Activated CD4-positive, alpha-beta T cell treated with anti-CD3 and anti-CD28 coated beads for 24 hours (primary cell): ENCODE data around the gene HPCAL1.
"Not testable (repeated sequence)": the region's sequence is repeated elsewhere in the genome, so short reads cannot be mapped to it uniquely, and the experiment has no call there.

Experiments
- DNase-seq, 2 donors: peaks; one replicate each; pipeline ENCODE4 v3.0.0-alpha.2; 2020; ENCODE audit warnings: low read depth in 2 of 2

The HPCAL1 gene

GRCh38 chr2:10285191-10285555, 17.5 kb upstream of the HPCAL1 start:
- no peak for DNase-seq

- no peak for DNase-seq
Observed at GRCh38 chr2:10285556-10286198, 17.0 kb upstream of the HPCAL1 start.

- DNase-seq, result no peak
Observed at GRCh38 chr2:10286216-10287037, 16.3 kb upstream of the HPCAL1 start.

- DNase-seq, result no peak
Observed at GRCh38 chr2:10287761-10288160, 14.9 kb upstream of the HPCAL1 start.

- DNase-seq, result no peak
Observed at GRCh38 chr2:10288606-10289005, 14.1 kb upstream of the HPCAL1 start.

- DNase-seq, result no peak
Observed at GRCh38 chr2:10289352-10289751, 13.4 kb upstream of the HPCAL1 start.

- no peak for DNase-seq
Observed at GRCh38 chr2:10289891-10290290, 12.8 kb upstream of the HPCAL1 start.

- not testable (repeated sequence) for DNase-seq
Observed at GRCh38 chr2:10291376-10291775, 11.3 kb upstream of the HPCAL1 start.

- DNase-seq, result no peak
Observed at GRCh38 chr2:10292033-10292432, 10.7 kb upstream of the HPCAL1 start.

GRCh38 chr2:10293603-10294002, 9.1 kb upstream of the HPCAL1 start:
- no peak for DNase-seq

GRCh38 chr2:10294077-10294476, 8.6 kb upstream of the HPCAL1 start:
- DNase-seq, result no peak

GRCh38 chr2:10295649-10296048, 7.1 kb upstream of the HPCAL1 start:
- not testable (repeated sequence) for DNase-seq

- DNase-seq, result no peak
Observed at GRCh38 chr2:10296142-10296541, 6.6 kb upstream of the HPCAL1 start.

GRCh38 chr2:10297191-10297830, 5.4 kb upstream of the HPCAL1 start:
- DNase-seq, result no peak

- DNase-seq, result peak in 1 of 2 donors; percentile 50
Observed at GRCh38 chr2:10297959-10298531, 4.7 kb upstream of the HPCAL1 start.

GRCh38 chr2:10298777-10299176, 3.9 kb upstream of the HPCAL1 start:
- not testable (repeated sequence) for DNase-seq

GRCh38 chr2:10300328-10300920, 2.3 kb upstream of the HPCAL1 start:
- no peak for DNase-seq

- no peak for DNase-seq
Observed at GRCh38 chr2:10300997-10301940, 1.4 kb upstream of the HPCAL1 start.

GRCh38 chr2:10301941-10302478, 694 bp upstream of the HPCAL1 start:
- no peak for DNase-seq

GRCh38 chr2:10303181-10303693, 533 bp downstream of the HPCAL1 start:
- DNase-seq, result no peak
